Hepatocyte (in vitro differentiated cells): ENCODE measurements around the gene DHX8. TPM values are rescaled to one million over a fixed set of nuclear protein-coding genes. Genes with fewer than 3 reads are reported as not detected.

ENCODE experiments used
- DNase-seq: peaks from one replicate; pipeline ENCODE4 v3.0.0-alpha.2; 2016; ENCODE audit warnings: low spot score
- H2AFZ ChIP-seq: fragments of 200-600 bp; sonication (generic); 2 replicates; pipeline ENCODE4 v1.6.0; 2016; ENCODE audit warnings: antibody characterized with exemption, mild to moderate bottlenecking
- H3K27ac ChIP-seq: fragments of 200-600 bp; sonication (generic); 2 replicates; pipeline ENCODE4 v1.5.1; 2016; ENCODE audit warnings: mild to moderate bottlenecking
- H3K27me3 ChIP-seq: fragments of 200-600 bp; sonication (generic); 2 replicates; pipeline ENCODE4 v1.6.1; 2016
- H3K36me3 ChIP-seq: fragments of 200-600 bp; sonication (generic); replicated peaks from 2 replicates; pipeline ENCODE4 v1.5.1; 2016; ENCODE audit warnings: low read depth; ENCODE audit not compliant: insufficient read depth
- H3K4me1 ChIP-seq: fragments of 200-600 bp; sonication (generic); 2 replicates; pipeline ENCODE4 v1.5.1; 2016; ENCODE audit warnings: mild to moderate bottlenecking, moderate library complexity; ENCODE audit not compliant: insufficient read depth
- H3K4me2 ChIP-seq: fragments of 200-600 bp; sonication (generic); 2 replicates; pipeline ENCODE4 v1.6.0; 2016
- H3K4me3 ChIP-seq: fragments of 200-600 bp; sonication (generic); 2 replicates; pipeline ENCODE4 v1.5.1; 2016; ENCODE audit warnings: mild to moderate bottlenecking
- H3K79me2 ChIP-seq: fragments of 200-600 bp; sonication (generic); 2 replicates; pipeline ENCODE4 v1.6.0; 2017; ENCODE audit warnings: mild to moderate bottlenecking
- H3K9me2 ChIP-seq: fragments of 200-600 bp; sonication (generic); replicated peaks from 2 replicates; pipeline ENCODE4 v1.6.0; 2017; ENCODE audit warnings: mild to moderate bottlenecking; ENCODE audit not compliant: insufficient read depth
- H3K9me3 ChIP-seq: fragments of 200-600 bp; sonication (generic); 2 replicates; pipeline ENCODE4 v1.5.1; 2016; ENCODE audit warnings: low read depth, mild to moderate bottlenecking
- H4K20me1 ChIP-seq: fragments of 200-600 bp; sonication (generic); 2 replicates; pipeline ENCODE4 v1.6.0; 2016; ENCODE audit warnings: mild to moderate bottlenecking; ENCODE audit not compliant: insufficient read depth, poor library complexity, severe bottlenecking
- CTCF ChIP-seq: fragments of 200-600 bp; sonication (generic); IDR thresholded peaks from 2 replicates; pipeline ENCODE4 v1.5.1; 2016; ENCODE audit warnings: antibody characterized with exemption, mild to moderate bottlenecking; ENCODE audit not compliant: poor library complexity
- EZH2 ChIP-seq: fragments of 200-600 bp; sonication (generic); IDR thresholded peaks from 2 replicates; pipeline ENCODE4 v1.6.1; 2016; ENCODE audit warnings: antibody characterized with exemption, mild to moderate bottlenecking, borderline replicate concordance
- EZH2phosphoT487 ChIP-seq: fragments of 200-600 bp; sonication (generic); IDR thresholded peaks from one replicate; pipeline ENCODE4 v1.6.1; 2018; ENCODE audit warnings: antibody characterized with exemption, mild to moderate bottlenecking, low read depth, moderate library complexity; ENCODE audit not compliant: unreplicated experiment, severe bottlenecking
- WGBS: methylation state at CpG from one replicate; pipeline ENCODE4 v1.1.6; 2016; ENCODE audit warnings: low lambda C conversion rate; ENCODE audit errors: missing lambda C conversion rate; 5-methylcytosine and 5-hydroxymethylcytosine counted together
- microRNA counts: library from miRNA; unstranded; fragments of <30 nt; microRNA quantifications from one replicate; lab custom pipeline; 2017
- polyA plus RNA-seq: library from polyadenylated mRNA; unstranded; fragments of >200 nt; fragmentation: Nextera tagmentation; extraction: Ambion mirVana; gene quantifications from 2 replicates; pipeline ENCODE4 v1.2.1, GENCODE V29; 2016
- small RNA-seq: library from RNA; depleted of rRNA; stranded (forward); fragments of <200 nt; gene quantifications from one replicate; pipeline ENCODE3, GENCODE V24; 2014
- total RNA-seq: library from RNA; depleted of rRNA; stranded (reverse); fragments of >200 nt; gene quantifications from 2 replicates; pipeline ENCODE4 v1.2.3, GENCODE V29; 2014

Gene DHX8
- total and polyA plus RNA-seq, 2 experiments from 2014 or later: 26.6 to 35.0 TPM

GRCh38 chr17:43574896-43575525, 91.2 kb downstream of the DHX8 start:
- H2AFZ ChIP-seq: no peak overlapping the region
- peaks cover 54% of the 10 kb centered on the region for H3K4me1 ChIP-seq
- TF ChIP-seq EZH2phosphoT487: no peak
- TF ChIP-seq CTCF: no peak
- no peak for TF ChIP-seq EZH2

More at GRCh38 chr17:43574896-43575525, 91.2 kb downstream of the DHX8 start:
- Histone ChIP-seq H3K27ac (peak overlapping the region; percentile 80), H3K79me2 (no peaks in the 10 kb centered on the region), H3K4me3 (no peak overlapping the region), H4K20me1 (no peaks in the 10 kb centered on the region), H3K9me3 (no peaks in the 10 kb centered on the region), H3K36me3 (no peaks in the 10 kb centered on the region), H3K9me2 (no peaks in the 10 kb centered on the region), H3K4me2 (no peak overlapping the region), H3K27me3 (no peaks in the 10 kb centered on the region)
- 41% methylated on average over 5 of the region's 5 CpGs for WGBS
- DNase-seq: no peak

MicroRNAs encoded within 50 kb of the gene (microRNA counts, 767-probe panel; counts per million panel counts)
- not detected for microRNA hsa-miR-2117 (lab: Ali Mortazavi, UCI)

Small RNAs within 50 kb of the gene (small RNA-seq; reads per million reads assigned to genes)
- gene RNU6-406P (not detected), gene RNU6-971P (not detected)

Other genes starting within 250 kb of the DHX8 start
- not detected in 2 replicates for gene RNU2-1, start 250.0 kb upstream of the DHX8 start, total RNA-seq
- gene RNU2-1, start 250.0 kb upstream of the DHX8 start, polyA plus RNA-seq: 2.9 TPM in 1 of 2 replicates, not detected in the other
- 35.3 and 35.8 TPM in 2 replicates for gene ARL4D, start 85.0 kb upstream of the DHX8 start, total RNA-seq
- gene ARL4D, start 85.0 kb upstream of the DHX8 start, polyA plus RNA-seq: 93.2 and 99.9 TPM in 2 replicates
- 10.7 and 12.8 TPM in 2 replicates for gene ETV4, start 62.4 kb downstream of the DHX8 start, total RNA-seq
- gene ETV4, start 62.4 kb downstream of the DHX8 start, polyA plus RNA-seq: 11.1 and 14.8 TPM in 2 replicates
- 0.64 and 0.90 TPM in 2 replicates for gene MEOX1, start 177.9 kb downstream of the DHX8 start, total RNA-seq
- 0.32 and 0.33 TPM in 2 replicates for gene MEOX1, start 177.9 kb downstream of the DHX8 start, polyA plus RNA-seq